ENCODE measurements around the gene ATP6V0A4.

Gene ATP6V0A4

GRCh38 chr7:138837627-138838026 lies 39.6 kb upstream of the ATP6V0A4 start:
- no peaks in the 10 kb centered on the region for H3K9me3 Mint-ChIP-seq
- no peak for TF ChIP-seq CTCF (IDR thresholded peaks at IDR 0.05)
- peak overlapping the region; percentile 79 for H3K27ac Mint-ChIP-seq
- no peaks in the 10 kb centered on the region for H3K27me3 Mint-ChIP-seq (ENCODE audit: low read depth, poor library complexity)
- H3K36me3 Mint-ChIP-seq (ENCODE audit: low read depth) = peaks cover 72% of the 10 kb centered on the region
- no peak for DNase-seq
- no peak overlapping the region for H3K4me3 Mint-ChIP-seq
- peaks cover 7% of the 10 kb centered on the region for H3K4me1 Mint-ChIP-seq

GRCh38 chr7:138835087-138835486 lies 37.1 kb upstream of the ATP6V0A4 start:
- Mint-ChIP-seq H3K4me1 (peaks cover 7% of the 10 kb centered on the region), H3K27ac (no peak overlapping the region), H3K36me3 (ENCODE audit: low read depth) (peaks cover 56% of the 10 kb centered on the region), H3K4me3 (no peak overlapping the region), H3K9me3 (no peaks in the 10 kb centered on the region), H3K27me3 (ENCODE audit: low read depth, poor library complexity) (no peaks in the 10 kb centered on the region)
- DNase-seq = no peak
- TF ChIP-seq CTCF (IDR thresholded peaks at IDR 0.05) = no peak

- no peak overlapping the region for H3K27ac Mint-ChIP-seq
- peaks cover 7% of the 10 kb centered on the region for H3K4me1 Mint-ChIP-seq
- DNase-seq = no peak
- no peak overlapping the region for H3K4me3 Mint-ChIP-seq
- peaks cover 53% of the 10 kb centered on the region for H3K36me3 Mint-ChIP-seq (ENCODE audit: low read depth)
- H3K9me3 Mint-ChIP-seq = peaks cover 2% of the 10 kb centered on the region
- H3K27me3 Mint-ChIP-seq (ENCODE audit: low read depth, poor library complexity) = no peaks in the 10 kb centered on the region
- no peak for TF ChIP-seq CTCF (IDR thresholded peaks at IDR 0.05)
Observed at GRCh38 chr7:138834583-138834982, 36.6 kb upstream of the ATP6V0A4 start.

GRCh38 chr7:138833596-138833995 lies 35.6 kb upstream of the ATP6V0A4 start:
- Mint-ChIP-seq H3K27me3 (ENCODE audit: low read depth, poor library complexity) (no peaks in the 10 kb centered on the region), H3K27ac (no peak overlapping the region), H3K9me3 (peaks cover 4% of the 10 kb centered on the region), H3K4me1 (peaks cover 7% of the 10 kb centered on the region), H3K4me3 (no peak overlapping the region), H3K36me3 (ENCODE audit: low read depth) (peaks cover 43% of the 10 kb centered on the region)
- no peak for TF ChIP-seq CTCF (IDR thresholded peaks at IDR 0.05)
- no peak for DNase-seq

DNA sequence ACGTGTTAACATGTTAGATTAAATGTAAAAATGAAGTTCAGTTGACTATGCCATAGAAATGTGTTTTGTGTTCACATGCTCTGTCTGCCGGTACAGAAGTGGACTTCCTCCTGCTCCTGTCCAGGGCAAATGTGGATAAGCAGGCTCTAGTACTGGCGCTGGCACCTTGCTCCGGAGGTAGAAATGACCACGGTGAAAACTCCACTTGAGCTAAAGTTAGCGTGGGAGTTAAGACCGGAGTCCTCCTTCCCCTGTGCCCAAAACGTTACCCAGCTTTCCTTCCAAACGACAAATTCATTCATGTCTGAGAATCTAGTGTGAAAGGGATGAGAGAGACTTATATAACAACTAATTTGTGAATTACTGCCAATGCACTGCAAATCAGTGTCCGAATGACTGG lies 35.0 kb upstream of the ATP6V0A4 start:
- peaks cover under 1% of the 10 kb centered on the region for H3K4me1 Mint-ChIP-seq
- H3K9me3 Mint-ChIP-seq = peaks cover 4% of the 10 kb centered on the region
- peaks cover 36% of the 10 kb centered on the region for H3K36me3 Mint-ChIP-seq (ENCODE audit: low read depth)
- no peak overlapping the region for H3K4me3 Mint-ChIP-seq
- TF ChIP-seq CTCF (IDR thresholded peaks at IDR 0.05) = no peak
- DNase-seq = no peak
- no peaks in the 10 kb centered on the region for H3K27me3 Mint-ChIP-seq (ENCODE audit: low read depth, poor library complexity)
- peak overlapping the region; percentile 83 for H3K27ac Mint-ChIP-seq

GRCh38 chr7:138829335-138829734 lies 31.3 kb upstream of the ATP6V0A4 start:
- Mint-ChIP-seq H3K27me3 (ENCODE audit: low read depth, poor library complexity) (peaks cover 5% of the 10 kb centered on the region), H3K4me3 (no peak overlapping the region), H3K9me3 (peaks cover 33% of the 10 kb centered on the region), H3K36me3 (ENCODE audit: low read depth) (peaks cover 11% of the 10 kb centered on the region), H3K4me1 (no peaks in the 10 kb centered on the region), H3K27ac (no peak overlapping the region)
- no peak for TF ChIP-seq CTCF (IDR thresholded peaks at IDR 0.05)
- no peak for DNase-seq

Data from nephron progenitor cell (in vitro differentiated cells).